Heart left ventricle (tissue), 16 donors: ENCODE data around the gene DNM2. TPM values are rescaled to one million over a fixed set of nuclear protein-coding genes. Genes with fewer than 3 reads are reported as not detected.

Experiments
- ATAC-seq, 4 donors: fragments of 200-7000 bp; cut with Tn5 transposase; one replicate each; pipeline ENCODE4 v1.9.1; 2020 to 2022; ENCODE audit warnings: moderate library complexity in 4 of 4, mild to moderate bottlenecking in 3 of 4, moderate number of reproducible peaks in 1 of 4
- DNase-seq, 5 donors: peaks; one replicate each; pipeline ENCODE4 v3.0.0-alpha.2; 2020
- H3K27ac ChIP-seq, 12 donors: fragments of 200-600 bp; sonication (generic) in 4 of 12; one replicate each; pipeline versions ENCODE4 v1.5.0 to v1.8.0; 2016 to 2022; ENCODE audit warnings: mild to moderate bottlenecking in 2 of 12
- H3K27me3 ChIP-seq, 9 donors: fragments of 200-600 bp; sonication (generic) in 2 of 9; one replicate each; pipeline versions ENCODE4 v1.5.1 to v1.8.0; 2016 to 2022; ENCODE audit warnings: mild to moderate bottlenecking in 3 of 9
- H3K36me3 ChIP-seq, 9 donors: fragments of 200-600 bp; sonication (generic) in 2 of 9; one replicate each; pipeline versions ENCODE4 v1.5.0 to v1.8.0; 2018 to 2022; ENCODE audit warnings: mild to moderate bottlenecking in 2 of 9
- H3K4me1 ChIP-seq, 12 donors: fragments of 200-600 bp; sonication (generic) in 4 of 12; one replicate each; pipeline versions ENCODE4 v1.5.0 to v1.8.0; 2016 to 2022; ENCODE audit warnings: mild to moderate bottlenecking in 3 of 12
- H3K4me3 ChIP-seq, 12 donors: fragments of 200-600 bp; sonication (generic) in 4 of 12; one replicate each; pipeline versions ENCODE4 v1.5.0 to v1.8.0; 2017 to 2022; ENCODE audit warnings: mild to moderate bottlenecking in 9 of 12, moderate library complexity in 4 of 12
- H3K9me3 ChIP-seq, 12 donors: fragments of 200-600 bp; sonication (generic) in 4 of 12; one replicate each; pipeline versions ENCODE4 v1.5.0 to v1.8.0; 2016 to 2022; ENCODE audit warnings: mild to moderate bottlenecking in 1 of 12
- CTCF ChIP-seq, 12 donors: fragments of 200-600 bp; sonication (generic) in 4 of 12; IDR thresholded peaks; one replicate each; pipeline versions ENCODE4 v1.5.0 to v1.8.0; 2018 to 2022; ENCODE audit warnings: antibody characterized with exemption in 12 of 12, mild to moderate bottlenecking in 5 of 12
- POLR2A ChIP-seq, 2 donors: fragments of 450-650 bp; IDR thresholded peaks; one replicate each; pipeline ENCODE4 v1.6.1; 2017; ENCODE audit warnings: antibody characterized with exemption in 2 of 2, mild to moderate bottlenecking in 2 of 2, moderate library complexity in 2 of 2
- WGBS, 4 donors: extraction: QIAGEN DNeasy Blood & Tissue Kit in 2 of 4; methylation state at CpG; one replicate each; pipeline versions ENCODE4 v1.1.5 to v1.1.7; 2013 to 2018; 5-methylcytosine and 5-hydroxymethylcytosine counted together
- intact Hi-C, 10 donors: fragments of 100-400 bp; cut with DNase I; formaldehyde crosslinking; loops; one replicate each; pipeline versions ENCODE4 v1.11.1 to v1.14.2; 2022
- polyA plus RNA-seq, 2 donors: library from polyadenylated mRNA; stranded (reverse); fragments of 200-250 nt; gene quantifications; one replicate each; pipeline ENCODE4 v1.2.3, GENCODE V29; 2013
- total RNA-seq, 9 donors: library from RNA; depleted of rRNA in 2 of 9; stranded (reverse); fragments of >200 nt in 2 of 9; fragmentation: NEBNext Ultra II Directional in 3 of 9; extraction: Animal tissue kit (Norgen Biotek cat#: 25700) in 3 of 9; gene quantifications; one replicate each; pipeline versions ENCODE4 v1.1.0 to v1.2.4, GENCODE V29; 2016 to 2023
- donor health status: ischemic (EF 13 %, LVEDD 7.1; RV severe dilation, severe dysfunction).
- donor health status: healthy with polysubstance abuse.
- donor health status: DM: no; HTN: yes; CAD: no.
- donor health status: DM: no; HTN: no; CAD: no.
- donor health status: ischemic (EF 25% LVEDD 6.9; RV normal size, moderate dysfunction).
- donor health status: ischemic (EF 25% LVEDD 5.7; RV mildly dilated, moderate dysfunction).
- donor health status: healthy.
- donor health status: DM: yes; HTN: yes; CAD: no.
- donor health status: ischemic (EF 35%, LVEDD 5.7; RV mildly dilated, moderate dysfunction).
- donor health status: nonischemic (EF 11% LVEDD 7.7; RV severe dilation, severe dysfunction).
- donor health status: DM: yes; HTN: yes; CAD: no.
- donor health status: PGD.
- donor health status: ischemic (EF 29% LVEDD 5.4; RV normal size, mild dysfunction).
- donor health status: nonischemic (EF 23%, LVEDD 6.1; RV moderate dilation, normal function).

DNM2 gene
- total and polyA plus RNA-seq, 11 donors = 98.9 to 204 (median 131) TPM

GRCh38 chr19:10749435-10750384 lies 31.8 kb downstream of the DNM2 start:
- Histone ChIP-seq H3K27me3 (no peaks in the 10 kb centered on the region), H3K36me3 (no peaks in the 10 kb centered on the region), H3K27ac (peak overlapping the region; percentile 35 to 94 (median 70)), H3K9me3 (no peaks in the 10 kb centered on the region), H3K4me3 (no peak overlapping the region), H3K4me1 (peaks cover 24 to 80% (median 64%) of the 10 kb centered on the region in 12 donors)
- intact Hi-C loops = loop anchor here in 1 of 10 donors (5.0 kb wide), 1 partner anchor 32 kb away; the partner anchor contains the start of gene DNM2
- 86 to 92% (median 90%) methylated on average over 12 to 13 of the region's 13 CpGs for WGBS, 4 donors
- DNase-seq (no peak), ATAC-seq (peak in 1 of 4 donors; percentile 1)
- TF ChIP-seq POLR2A (IDR thresholded peaks at IDR 0.05) = no peak
- no peak for TF ChIP-seq CTCF (IDR thresholded peaks at IDR 0.05)

GRCh38 chr19:10751109-10751953 lies 33.5 kb downstream of the DNM2 start:
- TF ChIP-seq CTCF (IDR thresholded peaks at IDR 0.05) = no peak
- no peak for TF ChIP-seq POLR2A (IDR thresholded peaks at IDR 0.05)
- ATAC-seq (peak; percentile 49 to 70 (median 58)), DNase-seq (peak in 3 of 5 donors; percentile 52 to 53 (median 52))
- Histone ChIP-seq H3K9me3 (no peaks in the 10 kb centered on the region), H3K27me3 (no peaks in the 10 kb centered on the region), H3K4me3 (no peak overlapping the region), H3K27ac (peak overlapping the region; percentile 73 to 94 (median 87)), H3K36me3 (peaks cover 0 to 4% (median 0%) of the 10 kb centered on the region in 9 donors), H3K4me1 (peaks cover 24 to 88% (median 59%) of the 10 kb centered on the region in 12 donors)
- intact Hi-C loops = loop anchor here in 1 of 10 donors (5.0 kb wide), 1 partner anchor 34 kb away; the partner anchor contains the start of gene DNM2
- WGBS, 4 donors = 34 to 46% (median 37%) methylated on average over 21 of the region's 21 CpGs

GRCh38 chr19:10752237-10752912 lies 34.5 kb downstream of the DNM2 start:
- Histone ChIP-seq H3K27ac (peak overlapping the region; percentile 73 to 94 (median 87)), H3K36me3 (peaks cover 0 to 4% (median 0%) of the 10 kb centered on the region in 9 donors), H3K4me3 (no peak overlapping the region), H3K9me3 (no peaks in the 10 kb centered on the region), H3K27me3 (no peaks in the 10 kb centered on the region), H3K4me1 (peaks cover 24 to 90% (median 59%) of the 10 kb centered on the region in 12 donors)
- 57 to 87% (median 71%) methylated on average over 8 of the region's 8 CpGs for WGBS, 4 donors
- DNase-seq = peak in 1 of 5 donors; percentile 49
- intact Hi-C loops = loop anchor here in 1 of 10 donors (5.0 kb wide), 1 partner anchor 35 kb away; the partner anchor contains the start of gene DNM2
- TF ChIP-seq CTCF (IDR thresholded peaks at IDR 0.05) (no peak), POLR2A (IDR thresholded peaks at IDR 0.05) (no peak)
- peak; percentile 53 to 77 (median 64) for ATAC-seq
